ENCODE results near the gene P4HTM. TPM values are rescaled to one million over a fixed set of nuclear protein-coding genes. Genes with fewer than 3 reads are reported as not detected.

P4HTM gene
- polyA plus RNA-seq, 3 donors, result 14.9 to 40.0 (median 18.1) TPM

DNA sequence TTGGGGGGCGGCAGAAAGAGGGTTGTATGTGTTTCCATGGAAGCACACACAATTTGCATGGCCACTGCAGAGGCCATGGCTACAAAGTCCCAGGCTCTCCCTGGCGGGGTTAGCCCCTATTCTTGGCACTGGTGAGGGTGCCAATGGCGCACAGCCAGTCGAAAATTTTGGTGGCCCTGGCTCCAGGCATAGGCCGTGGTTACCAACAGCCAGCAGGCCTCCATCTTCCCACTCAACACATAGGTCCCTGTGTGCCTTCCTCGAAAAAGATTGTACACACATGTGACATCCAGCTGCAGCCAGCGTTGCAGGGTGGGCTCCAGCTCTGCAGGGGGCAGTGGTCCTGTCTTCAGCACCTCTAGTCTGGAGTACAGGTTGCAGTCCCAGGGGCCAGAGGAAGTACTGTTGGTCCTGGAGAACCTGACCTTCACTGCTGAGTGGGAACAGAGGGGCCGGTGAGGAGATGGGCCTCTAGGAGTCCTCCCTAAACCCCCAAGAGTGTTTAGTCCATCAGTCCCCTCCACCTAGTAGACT is 7.1 kb downstream of the P4HTM start:
- WGBS (ENCODE audit: insufficient coverage), result 92% methylated on average over 7 of the region's 8 CpGs
- no peak overlapping the region for H3K9ac ChIP-seq (ENCODE audit: insufficient read depth, low read length, poor library complexity, severe bottlenecking)
- H3K27ac ChIP-seq (ENCODE audit: low read depth in 1 of 2, low read length in 2 of 2), result no peak overlapping the region
- no peaks in the 10 kb centered on the region for H3K9me3 Mint-ChIP-seq
- H3K36me3 Mint-ChIP-seq, result peaks cover 15 to 38% of the 10 kb centered on the region in 2 donors
- peaks cover 6 to 26% of the 10 kb centered on the region in 2 donors for H3K36me3 ChIP-seq (replicated peaks in 1 of 2; ENCODE audit: control insufficient read depth in 1 of 2, insufficient read depth in 2 of 2, low read length in 2 of 2)
- H3K9me3 ChIP-seq (replicated peaks in 1 of 2; ENCODE audit: control insufficient read depth in 1 of 2, insufficient read depth in 1 of 2, low read length in 2 of 2), result no peaks in the 10 kb centered on the region
- no peak overlapping the region for H3K4me2 ChIP-seq (replicated peaks; ENCODE audit: extremely low read depth, low read length, poor library complexity, severe bottlenecking)
- no peaks in the 10 kb centered on the region for H3K4me1 ChIP-seq (ENCODE audit: control insufficient read depth in 1 of 2, insufficient read depth in 2 of 2, low read length in 2 of 2)
- no peak overlapping the region for H3K4me3 ChIP-seq (replicated peaks in 1 of 3; ENCODE audit: low read depth in 2 of 3, low read length in 3 of 3)
- H3K4me3 Mint-ChIP-seq, result no peak overlapping the region
- TF ChIP-seq, protein P1, sequence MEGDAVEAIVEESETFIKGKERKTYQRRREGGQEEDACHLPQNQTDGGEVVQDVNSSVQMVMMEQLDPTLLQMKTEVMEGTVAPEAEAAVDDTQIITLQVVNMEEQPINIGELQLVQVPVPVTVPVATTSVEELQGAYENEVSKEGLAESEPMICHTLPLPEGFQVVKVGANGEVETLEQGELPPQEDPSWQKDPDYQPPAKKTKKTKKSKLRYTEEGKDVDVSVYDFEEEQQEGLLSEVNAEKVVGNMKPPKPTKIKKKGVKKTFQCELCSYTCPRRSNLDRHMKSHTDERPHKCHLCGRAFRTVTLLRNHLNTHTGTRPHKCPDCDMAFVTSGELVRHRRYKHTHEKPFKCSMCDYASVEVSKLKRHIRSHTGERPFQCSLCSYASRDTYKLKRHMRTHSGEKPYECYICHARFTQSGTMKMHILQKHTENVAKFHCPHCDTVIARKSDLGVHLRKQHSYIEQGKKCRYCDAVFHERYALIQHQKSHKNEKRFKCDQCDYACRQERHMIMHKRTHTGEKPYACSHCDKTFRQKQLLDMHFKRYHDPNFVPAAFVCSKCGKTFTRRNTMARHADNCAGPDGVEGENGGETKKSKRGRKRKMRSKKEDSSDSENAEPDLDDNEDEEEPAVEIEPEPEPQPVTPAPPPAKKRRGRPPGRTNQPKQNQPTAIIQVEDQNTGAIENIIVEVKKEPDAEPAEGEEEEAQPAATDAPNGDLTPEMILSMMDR (IDR thresholded peaks at IDR 0.05), result no peak
- no peak overlapping the region for H2AFZ ChIP-seq (ENCODE audit: insufficient read depth, low read depth, low read length, poor library complexity, severe bottlenecking)
- H3K27me3 Mint-ChIP-seq (ENCODE audit: low read depth in 3 of 3), result peaks cover 0 to 1% (median 0%) of the 10 kb centered on the region in 3 donors
- no peaks in the 10 kb centered on the region for H3K27me3 ChIP-seq (ENCODE audit: control insufficient read depth in 2 of 2, insufficient read depth in 2 of 2, low read length in 2 of 2)
- no peak overlapping the region for H3K27ac Mint-ChIP-seq
- H4K20me1 ChIP-seq (ENCODE audit: insufficient read depth, low read length), result no peaks in the 10 kb centered on the region
- intact Hi-C loops (cut with micrococcal nuclease), result loop anchor here in 1 of 2 donors (10.0 kb wide), 1 partner anchor 158 kb away; no protein-coding TSS in a partner anchor
- peaks cover 3% of the 10 kb centered on the region for H3K79me2 ChIP-seq (ENCODE audit: insufficient read depth, low read length)
- peaks cover 7% of the 10 kb centered on the region for H3K4me1 Mint-ChIP-seq
- no peak for DNase-seq

DNA sequence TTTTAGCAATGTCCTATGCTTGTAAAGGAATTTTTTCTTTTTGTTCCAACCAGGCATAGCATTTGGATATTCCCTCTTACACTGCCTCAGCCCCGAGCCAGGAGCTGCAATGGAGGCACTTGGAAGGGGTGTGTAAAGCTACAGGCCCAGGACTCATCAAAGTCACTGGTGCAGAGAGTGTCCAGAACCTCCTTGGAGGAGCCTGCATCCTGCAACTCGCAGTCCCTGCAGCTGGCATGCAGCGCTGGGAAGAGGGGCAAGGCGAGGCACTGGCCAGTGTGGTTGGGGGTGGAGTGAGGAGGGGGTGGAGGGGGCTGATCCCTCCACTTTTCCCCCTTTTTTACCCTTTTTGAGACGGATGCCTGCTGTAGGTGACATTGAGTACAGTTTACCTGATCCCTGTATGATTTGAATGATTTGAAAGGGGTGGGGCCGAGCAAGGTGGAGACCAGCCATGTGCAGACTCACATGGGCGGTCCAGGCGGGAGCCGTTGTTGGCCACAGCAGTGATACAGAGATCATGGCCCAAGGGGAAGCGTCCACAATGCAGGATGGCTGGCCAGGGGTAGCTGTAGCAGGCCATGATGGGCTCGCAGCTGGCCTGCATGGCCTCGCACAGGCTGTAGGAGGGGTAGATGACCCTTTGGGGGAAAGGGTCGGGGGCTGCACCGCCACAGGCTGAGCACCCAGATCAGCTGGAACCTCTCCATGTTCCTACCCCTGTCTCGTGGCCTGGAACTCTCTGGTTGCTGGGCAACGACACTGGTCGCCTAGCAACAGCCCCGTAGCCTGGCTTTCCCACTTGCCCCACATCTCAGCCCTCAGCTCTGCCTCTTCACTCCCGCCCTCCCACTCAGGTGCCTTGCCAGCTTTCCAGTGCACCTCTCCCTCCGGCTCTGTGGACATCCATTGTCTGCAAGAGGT is 7.9 kb downstream of the P4HTM start:
- no peak overlapping the region for H3K27ac ChIP-seq (ENCODE audit: low read depth in 1 of 2, low read length in 2 of 2)
- no peak overlapping the region for H3K27ac Mint-ChIP-seq
- no peak overlapping the region for H3K9ac ChIP-seq (ENCODE audit: insufficient read depth, low read length, poor library complexity, severe bottlenecking)
- TF ChIP-seq, protein P1 (IDR thresholded peaks at IDR 0.05), result no peak
- no peaks in the 10 kb centered on the region for H3K27me3 ChIP-seq (ENCODE audit: control insufficient read depth in 2 of 2, insufficient read depth in 2 of 2, low read length in 2 of 2)
- no peak overlapping the region for H3K4me3 Mint-ChIP-seq
- H4K20me1 ChIP-seq (ENCODE audit: insufficient read depth, low read length), result no peaks in the 10 kb centered on the region
- H3K4me1 Mint-ChIP-seq, result peaks cover 7% of the 10 kb centered on the region
- 94% methylated on average over 11 of the region's 20 CpGs for WGBS (ENCODE audit: insufficient coverage)
- no peak overlapping the region for H2AFZ ChIP-seq (ENCODE audit: insufficient read depth, low read depth, low read length, poor library complexity, severe bottlenecking)
- H3K36me3 ChIP-seq (replicated peaks in 1 of 2; ENCODE audit: control insufficient read depth in 1 of 2, insufficient read depth in 2 of 2, low read length in 2 of 2), result peaks cover 6 to 26% of the 10 kb centered on the region in 2 donors
- intact Hi-C loops (cut with micrococcal nuclease), result loop anchor here in 1 of 2 donors (10.0 kb wide), 1 partner anchor 157 kb away; no protein-coding TSS in a partner anchor
- DNase-seq, result no peak
- peaks cover 0 to 3% (median 0%) of the 10 kb centered on the region in 3 donors for H3K27me3 Mint-ChIP-seq (ENCODE audit: low read depth in 3 of 3)
- H3K9me3 Mint-ChIP-seq, result no peaks in the 10 kb centered on the region
- peaks cover 19 to 38% of the 10 kb centered on the region in 2 donors for H3K36me3 Mint-ChIP-seq
- H3K4me2 ChIP-seq (replicated peaks; ENCODE audit: extremely low read depth, low read length, poor library complexity, severe bottlenecking), result no peak overlapping the region
- H3K79me2 ChIP-seq (ENCODE audit: insufficient read depth, low read length), result no peaks in the 10 kb centered on the region
- no peaks in the 10 kb centered on the region for H3K9me3 ChIP-seq (replicated peaks in 1 of 2; ENCODE audit: control insufficient read depth in 1 of 2, insufficient read depth in 1 of 2, low read length in 2 of 2)
- no peak overlapping the region for H3K4me3 ChIP-seq (replicated peaks in 1 of 3; ENCODE audit: low read depth in 2 of 3, low read length in 3 of 3)
- H3K4me1 ChIP-seq (ENCODE audit: control insufficient read depth in 1 of 2, insufficient read depth in 2 of 2, low read length in 2 of 2), result no peaks in the 10 kb centered on the region
